ENCODE results near the gene SCAF8. TPM values are rescaled to one million over a fixed set of nuclear protein-coding genes. Genes with fewer than 3 reads are reported as not detected.

SCAF8 gene
- total and polyA plus RNA-seq, 2 of the 4 experiments (the other 2 are of a cell fraction), result 16.1 to 23.5 TPM

- DNase-seq, result no peak
- Histone ChIP-seq H3K27ac (ENCODE audit: insufficient read depth, low read length) (no peak overlapping the region), H3K36me3 (ENCODE audit: control insufficient read depth, insufficient read depth, low read length) (no peaks in the 10 kb centered on the region), H3K4me3 (ENCODE audit: insufficient read depth, low read depth, low read length) (no peak overlapping the region), H3K9me3 (ENCODE audit: control insufficient read depth, insufficient read depth, low read length) (no peaks in the 10 kb centered on the region), H3K18ac (ENCODE audit: low read depth, low read length) (no peak overlapping the region), H2BK20ac (ENCODE audit: low read depth, low read length) (no peak overlapping the region), H3K23ac (ENCODE audit: low read depth, low read length) (no peak overlapping the region), H3K4ac (ENCODE audit: low read depth, low read length) (no peak overlapping the region), H3K4me2 (ENCODE audit: low read depth, low read length) (no peak overlapping the region), H4K20me1 (ENCODE audit: insufficient read depth, low read length) (peaks cover 5% of the 10 kb centered on the region; the same call in 1 of the 2 replicates), H3K9me1 (ENCODE audit: insufficient read depth, low read length) (no peaks in the 10 kb centered on the region), H2AK5ac (ENCODE audit: low read depth, low read length) (no peak overlapping the region), H3K14ac (replicated peaks; ENCODE audit: low read depth, low read length) (no peak overlapping the region), H2BK120ac (ENCODE audit: low read depth, low read length) (no peak overlapping the region), H4K8ac (ENCODE audit: low read depth in 2 of 2, low read length in 2 of 2) (no peak overlapping the region), H2AK9ac (replicated peaks; ENCODE audit: low read depth, low read length, poor library complexity) (no peak overlapping the region), H2BK5ac (ENCODE audit: low read depth, low read length, poor library complexity, severe bottlenecking) (no peak overlapping the region), H3K27me3 (ENCODE audit: control insufficient read depth, insufficient read depth, low read length) (no peaks in the 10 kb centered on the region), H2AFZ (replicated peaks; ENCODE audit: low read length, poor library complexity) (no peak overlapping the region), H3K4me1 (ENCODE audit: control insufficient read depth, insufficient read depth, low read length) (no peaks in the 10 kb centered on the region), H4K91ac (ENCODE audit: insufficient read depth, low read depth, low read length) (no peak overlapping the region), H3K79me1 (ENCODE audit: low read depth in 1 of 2, low read length in 2 of 2) (peaks cover 22 to 30% of the 10 kb centered on the region in 2 experiments; a peak in 3 of 4 replicates), H3K56ac (ENCODE audit: extremely low read depth, insufficient read depth, low read length) (no peak overlapping the region), H3K9ac (ENCODE audit: low read depth, low read length) (no peak overlapping the region), H4K5ac (ENCODE audit: low read depth, low read length) (no peak overlapping the region), H2BK15ac (ENCODE audit: low read depth, low read length) (no peak overlapping the region)
- no peak for TF ChIP-seq MAFK (IDR thresholded peaks at IDR 0.05; ENCODE audit: low read depth, low read length)
- no peak for TF ChIP-seq USF2 (IDR thresholded peaks at IDR 0.05; ENCODE audit: low read depth, low read length)
- no peak for TF ChIP-seq SMC3 (IDR thresholded peaks at IDR 0.05; ENCODE audit: low read depth, low read length)
- TF ChIP-seq POLR2A (IDR thresholded peaks at IDR 0.05; ENCODE audit: low read depth, low read length), result no peak
- POLR2A ChIA-PET (ENCODE audit: unreplicated experiment), result no interaction called here
- WGBS, 2 experiments (ENCODE audit: extremely low coverage in 2 of 2, insufficient read length in 1 of 2), result no CpG with 5 or more reads among the region's 1 CpG
- intact Hi-C loops (cut with micrococcal nuclease), result no loop called here
- no TSS peak for BruUV-seq (replicated peaks)
- ATAC-seq (ENCODE audit: low read depth), result no peak
- in situ Hi-C loops (cut with MboI; ENCODE audit: low sequenced_read_pairs), result loop anchor here (10.0 kb wide), 1 partner anchor 313 kb away; no protein-coding TSS in a partner anchor
- dilution Hi-C loops (cut with HindIII; ENCODE audit: low sequenced_read_pairs, unreplicated experiment), result no loop called here
- CTCF ChIA-PET, result interaction anchor here (0.8 kb wide), 1 partner anchor 186 kb away, joined by 3 read pairs; no protein-coding TSS in a partner anchor
These were observed 128.6 kb downstream of the SCAF8 start for GRCh38 chr6:154861825-154862224.
